ENCODE data around the gene LARGE1.
"Not testable (repeated sequence)": the region's sequence is repeated elsewhere in the genome, so short reads cannot be mapped to it uniquely, and the experiment has no call there.

Gene LARGE1

DNA sequence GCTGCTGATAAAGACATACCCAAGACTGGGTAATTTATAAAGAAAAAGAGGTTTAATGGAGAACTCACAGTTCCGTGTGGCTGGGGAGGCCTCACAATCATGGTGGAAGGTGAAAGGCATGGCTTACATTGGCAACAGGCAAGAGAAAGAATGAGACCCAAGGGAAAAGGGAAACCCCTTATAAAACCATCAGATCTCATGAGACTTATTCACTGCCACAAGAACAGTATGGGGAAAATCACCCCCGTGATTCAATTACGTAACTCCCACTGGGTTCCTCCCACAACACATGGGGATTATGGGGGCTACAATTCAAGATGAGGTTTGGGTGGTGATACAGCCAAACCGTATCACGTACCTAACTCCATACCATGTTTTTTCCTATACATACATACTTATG is 557.0 kb downstream of the LARGE1 start:
- DNase-seq (ENCODE audit: low read depth in 2 of 2): not testable (repeated sequence)

DNA sequence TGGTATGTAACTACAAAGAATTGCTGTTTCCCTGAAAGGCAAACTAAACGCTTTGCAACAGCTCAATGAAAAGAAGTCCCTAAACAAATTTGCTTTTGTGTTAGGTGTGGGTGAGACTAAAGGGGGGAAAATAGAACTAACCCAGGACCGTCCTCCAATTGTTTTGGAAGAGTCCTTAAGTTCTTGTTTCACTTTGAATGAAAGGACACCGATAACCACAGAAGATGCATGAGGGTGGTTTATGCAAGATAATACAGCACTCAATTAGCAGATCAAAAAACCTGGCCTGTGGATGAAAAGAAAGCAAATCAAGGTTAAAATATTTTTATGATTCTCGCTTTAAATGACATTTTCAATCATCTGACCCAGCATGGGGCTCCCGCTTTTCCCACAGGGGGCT is 557.6 kb downstream of the LARGE1 start:
- DNase-seq (ENCODE audit: low read depth in 2 of 2): no peak

DNA sequence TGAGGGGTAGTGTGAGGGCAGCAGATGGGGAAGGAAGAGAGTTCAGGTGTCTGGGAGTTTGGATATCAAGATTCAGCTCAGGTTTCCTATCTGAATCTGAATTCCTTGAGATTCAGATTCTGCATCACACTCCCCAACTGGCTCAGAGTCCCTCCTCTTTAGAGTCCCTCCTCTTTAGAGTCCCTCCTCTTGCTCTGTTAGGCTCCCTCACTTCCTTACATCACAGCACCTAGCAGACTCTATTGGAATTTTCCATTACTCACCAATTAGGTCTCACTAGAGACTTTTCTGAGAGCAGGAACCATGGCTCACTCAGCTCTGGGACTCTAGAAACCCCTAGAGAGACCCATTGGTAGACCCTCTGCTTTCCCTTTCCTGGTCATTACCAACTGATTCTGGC is 558.7 kb downstream of the LARGE1 start:
- no peak for DNase-seq (ENCODE audit: low read depth in 2 of 2)

DNA sequence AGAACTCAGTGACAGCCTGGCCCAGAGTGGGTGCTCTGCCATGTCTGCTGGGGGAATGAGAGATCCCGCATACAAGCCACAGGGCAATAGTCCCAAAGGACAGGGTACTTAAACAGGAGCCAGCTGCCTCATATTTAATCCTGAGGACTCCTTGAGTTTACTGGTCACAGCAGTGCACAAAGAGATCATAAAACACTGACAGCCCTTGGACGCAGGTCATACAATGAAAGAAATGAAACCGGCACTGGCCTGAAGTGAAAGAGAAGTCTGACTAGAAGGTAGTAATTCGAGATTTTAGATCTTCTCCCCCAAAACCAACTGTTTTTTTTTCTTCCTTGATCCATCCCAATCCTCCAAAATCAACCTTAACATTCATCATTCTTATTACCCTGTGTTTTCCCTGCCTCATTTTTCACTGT is 562.3 kb downstream of the LARGE1 start:
- DNase-seq (ENCODE audit: low read depth in 2 of 2): no peak

DNA sequence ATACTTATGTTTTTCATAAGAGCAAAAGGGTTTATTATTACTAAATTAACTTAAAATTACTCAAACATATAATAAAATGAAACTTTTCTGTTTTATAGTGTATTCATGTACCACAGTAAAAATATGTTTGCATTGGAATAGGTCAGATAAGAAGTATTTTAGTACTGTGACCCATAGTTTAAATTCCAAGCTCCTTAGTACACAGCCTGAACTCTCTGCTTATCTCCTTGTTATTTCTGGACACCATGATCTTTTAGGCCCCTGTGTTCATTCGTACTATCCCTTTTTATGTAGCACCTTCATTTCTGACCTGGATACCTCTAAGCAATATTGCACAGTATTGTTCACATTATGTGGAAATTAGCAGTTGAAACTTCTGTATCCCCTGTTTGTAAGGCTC is 565.3 kb downstream of the LARGE1 start:
- no peak for DNase-seq (ENCODE audit: low read depth in 2 of 2)

DNA sequence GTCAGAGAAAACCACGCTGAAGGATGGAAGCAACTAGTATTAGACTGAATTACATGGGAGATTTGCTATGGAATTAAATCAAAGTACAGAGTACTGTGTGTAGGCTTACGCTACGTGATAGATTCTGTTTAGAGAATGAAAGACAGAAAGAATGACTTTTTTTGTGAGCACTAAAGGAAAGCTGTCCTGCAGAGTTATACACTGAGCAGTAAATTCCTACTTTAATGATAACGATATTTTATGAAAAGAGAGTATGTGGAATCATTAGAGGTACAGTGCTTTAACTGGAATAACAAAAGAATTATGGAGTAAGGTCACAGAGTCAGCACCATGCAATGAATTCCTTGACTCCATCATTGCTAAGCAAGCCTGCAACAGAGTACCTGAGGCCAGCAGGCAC is 566.8 kb downstream of the LARGE1 start:
- DNase-seq (ENCODE audit: low read depth in 2 of 2): no peak

DNA sequence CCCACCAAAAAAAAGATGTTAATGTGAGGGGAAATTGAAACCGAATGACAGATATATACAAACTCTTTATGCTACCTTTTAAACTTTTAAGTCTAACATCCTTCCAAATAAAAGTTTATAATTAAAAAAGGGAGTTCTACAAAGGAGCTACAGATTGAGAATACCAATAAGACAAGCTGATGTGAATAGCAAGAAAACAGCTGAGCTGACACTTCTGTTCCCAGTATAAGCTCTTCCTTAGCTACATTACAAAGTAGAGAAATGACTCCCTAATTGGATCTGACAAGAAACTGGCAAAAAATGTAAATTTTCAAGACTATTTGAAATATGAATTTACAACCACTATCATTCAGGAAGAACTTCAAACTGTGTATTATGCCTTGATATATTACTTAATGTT is 567.5 kb downstream of the LARGE1 start:
- DNase-seq (ENCODE audit: low read depth in 2 of 2): no peak

DNA sequence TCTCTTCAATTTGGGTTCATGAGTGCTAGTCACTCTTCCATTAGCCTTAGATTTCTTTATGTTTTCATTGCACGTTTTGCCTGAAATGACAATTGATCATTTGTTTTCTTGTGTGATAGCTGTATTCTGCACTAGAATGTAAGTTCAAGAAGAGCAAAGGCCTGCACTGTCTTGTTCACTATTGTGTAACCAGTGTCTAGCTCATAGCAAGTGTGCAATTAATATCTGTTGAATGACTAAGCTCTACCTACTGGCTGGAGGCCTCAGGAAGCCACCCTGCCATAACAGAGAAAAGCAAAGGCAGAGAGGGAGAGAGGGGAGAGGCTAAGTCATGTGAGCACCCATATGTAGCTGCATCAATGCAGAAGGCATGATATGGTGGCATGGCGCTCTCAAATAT is 569.3 kb downstream of the LARGE1 start:
- DNase-seq (ENCODE audit: low read depth in 2 of 2): no peak

DNA sequence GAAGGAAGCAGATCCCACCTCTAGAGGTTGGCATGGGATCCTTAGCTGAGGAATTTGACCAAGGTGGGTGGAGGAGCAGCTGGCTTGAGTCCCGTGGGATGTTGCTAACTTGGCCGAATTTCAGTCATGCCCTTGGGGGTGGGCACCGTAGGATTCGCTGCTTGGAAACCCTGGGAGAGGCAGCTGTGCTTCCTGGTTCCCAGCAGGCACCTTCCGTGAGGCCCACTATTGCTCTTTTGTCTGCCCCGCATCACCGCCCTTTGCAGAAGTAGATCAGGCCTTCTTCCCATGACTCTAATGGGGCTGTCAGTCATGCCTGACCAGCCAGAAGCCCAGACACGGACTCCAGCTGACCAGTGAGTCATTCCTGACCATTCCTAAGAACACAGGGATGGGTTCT is 569.8 kb downstream of the LARGE1 start:
- DNase-seq (ENCODE audit: low read depth in 2 of 2): no peak

DNA sequence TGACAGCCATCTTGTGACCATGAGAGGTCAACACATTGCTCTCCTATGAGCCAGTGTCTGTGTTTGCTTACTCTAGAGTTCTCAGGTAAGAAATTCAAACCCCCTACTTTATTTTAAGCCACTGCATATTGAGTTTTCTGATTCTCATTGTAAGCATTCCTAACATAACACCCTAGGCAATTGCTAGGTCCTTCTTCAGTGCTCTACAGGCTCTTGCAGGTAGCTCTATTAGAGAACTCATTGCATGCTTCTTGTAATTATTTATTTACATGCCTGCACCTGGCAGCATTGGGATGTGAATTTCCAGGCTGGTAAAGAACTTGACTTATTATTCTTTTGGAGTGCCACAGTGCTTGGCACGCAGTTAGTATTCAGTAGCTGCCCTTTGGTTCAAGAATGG is 573.3 kb downstream of the LARGE1 start:
- no peak for DNase-seq (ENCODE audit: low read depth in 2 of 2)

DNA sequence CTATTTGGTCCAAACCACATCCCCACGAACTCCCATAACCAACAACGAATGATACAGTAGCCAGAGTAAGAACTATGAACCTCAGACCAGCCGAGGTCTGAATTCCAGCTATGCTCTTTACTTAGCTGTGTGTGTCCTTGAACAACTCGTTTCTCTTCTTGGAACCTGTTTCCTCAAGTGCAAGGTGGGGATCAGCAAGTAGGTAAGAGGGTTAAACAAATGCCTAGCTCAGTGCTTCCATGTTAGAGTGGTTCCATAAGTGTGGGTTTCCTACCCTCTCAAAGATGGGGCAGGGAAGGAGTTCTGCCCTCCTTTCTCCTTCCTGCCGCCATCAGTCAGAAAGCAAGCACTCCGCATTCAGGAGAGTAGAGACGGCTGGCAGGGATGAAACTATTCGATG is 578.7 kb downstream of the LARGE1 start:
- DNase-seq (ENCODE audit: low read depth in 2 of 2): no peak

DNA sequence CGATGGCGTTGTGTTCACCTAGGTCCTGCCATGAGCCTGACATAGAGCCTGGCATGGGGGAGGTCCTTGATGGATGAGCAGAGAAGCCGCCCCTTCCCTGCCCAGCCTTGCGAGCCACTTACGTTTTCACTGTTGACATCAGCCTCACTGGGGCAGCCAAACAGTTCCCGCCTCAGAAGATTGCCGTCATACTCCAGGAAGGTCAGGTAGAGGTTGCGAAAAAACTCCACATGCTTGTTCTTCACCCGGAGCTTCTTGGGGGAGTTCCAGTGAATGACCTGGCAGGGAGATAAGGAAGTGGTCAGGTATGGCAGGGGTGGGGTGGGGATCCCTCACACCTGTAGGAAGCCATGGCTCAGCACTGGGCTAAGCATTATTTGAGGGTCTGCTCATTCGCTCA is 582.8 kb downstream of the LARGE1 start:
- no peak for DNase-seq (ENCODE audit: low read depth in 2 of 2)

DNA sequence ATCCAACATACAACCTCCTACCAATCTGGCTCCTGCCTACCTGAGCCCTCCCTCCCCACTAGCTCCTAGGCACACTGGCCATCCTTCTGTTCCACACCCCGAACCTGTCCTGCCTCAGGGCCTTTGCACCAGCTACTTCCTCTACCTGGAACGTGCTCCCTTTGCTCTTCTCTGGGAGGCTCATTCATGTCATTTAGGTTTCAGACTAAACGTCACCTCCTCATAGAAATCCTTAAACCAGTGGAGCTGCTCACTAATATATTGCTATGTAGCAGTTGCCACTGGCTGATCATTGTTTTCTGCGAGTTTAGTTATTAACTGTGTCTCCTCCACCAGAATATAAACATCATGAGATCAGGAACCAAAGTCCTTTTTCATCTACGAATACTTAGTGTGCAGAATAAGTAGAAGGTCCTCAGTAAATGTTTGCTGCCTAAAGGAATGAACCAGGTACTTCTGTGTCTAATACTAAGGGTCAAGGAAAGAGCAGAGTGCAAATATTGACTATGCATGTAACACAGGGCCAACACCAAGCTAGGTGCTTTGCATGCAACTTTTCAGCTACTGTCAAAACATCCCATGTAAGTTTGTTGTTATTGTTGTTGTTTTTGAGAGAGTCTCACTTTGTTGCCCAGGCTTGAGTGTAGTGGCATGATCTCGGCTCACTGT is 584.5 kb downstream of the LARGE1 start:
- no peak for DNase-seq (ENCODE audit: low read depth in 2 of 2)

DNA sequence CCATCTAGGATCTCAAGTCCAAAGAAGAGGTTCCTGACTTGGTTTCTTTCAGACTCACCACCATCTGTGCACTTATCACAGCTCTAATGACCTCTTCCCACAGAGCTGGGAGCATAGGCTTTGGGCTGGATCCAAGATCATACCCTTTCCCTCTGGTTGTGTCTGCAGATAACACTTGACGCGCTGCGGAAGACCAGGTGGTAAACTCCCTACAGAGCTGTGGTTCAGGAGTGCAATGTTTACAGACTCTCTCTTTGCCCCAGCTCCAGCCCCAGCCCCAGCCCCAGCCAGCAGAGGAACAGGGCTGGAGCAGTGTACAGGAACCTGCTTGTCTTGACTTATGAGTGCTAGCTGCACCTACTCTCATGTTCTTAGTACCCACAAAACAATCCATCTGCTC is 587.7 kb downstream of the LARGE1 start:
- DNase-seq (ENCODE audit: low read depth in 2 of 2): no peak

DNA sequence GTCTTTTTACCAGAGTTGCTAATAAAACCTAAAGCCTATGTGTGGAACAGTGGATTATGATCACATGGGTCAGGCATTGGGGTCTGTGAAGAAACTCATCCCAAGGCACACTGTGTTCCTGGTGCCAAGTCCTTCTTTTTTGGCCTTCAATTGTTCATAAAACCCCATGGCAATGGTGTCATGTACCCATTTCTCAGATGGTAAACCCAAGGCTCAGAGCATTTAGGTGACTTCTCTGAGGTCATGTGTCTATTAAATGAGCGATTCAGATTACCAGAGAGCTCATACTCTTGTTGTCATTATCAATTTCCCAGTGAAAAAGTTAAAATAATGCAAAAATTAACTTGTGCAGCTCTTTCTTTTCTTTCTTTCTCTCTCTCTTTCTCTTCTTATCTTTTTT is 589.3 kb downstream of the LARGE1 start:
- no peak for DNase-seq (ENCODE audit: low read depth in 2 of 2)

DNA sequence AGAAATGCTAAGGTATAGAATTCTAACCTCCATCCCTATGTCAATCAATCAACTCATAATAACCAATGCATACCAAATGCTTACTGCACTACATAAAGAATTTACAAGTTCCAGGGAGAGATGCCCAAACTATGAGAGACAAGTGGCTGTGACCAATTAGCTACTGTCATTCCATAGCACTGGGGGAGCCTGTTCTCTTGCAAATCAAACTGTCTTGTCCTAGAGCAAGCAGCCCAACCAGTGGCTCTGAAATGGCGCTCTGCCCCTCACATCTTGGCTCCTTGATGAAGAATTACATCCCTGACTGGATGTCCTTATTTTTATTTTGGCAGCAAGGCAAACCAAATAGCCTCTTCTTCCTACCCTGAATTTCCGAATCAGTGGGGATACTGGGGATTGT is 589.7 kb downstream of the LARGE1 start:
- DNase-seq (ENCODE audit: low read depth in 2 of 2): no peak

DNA sequence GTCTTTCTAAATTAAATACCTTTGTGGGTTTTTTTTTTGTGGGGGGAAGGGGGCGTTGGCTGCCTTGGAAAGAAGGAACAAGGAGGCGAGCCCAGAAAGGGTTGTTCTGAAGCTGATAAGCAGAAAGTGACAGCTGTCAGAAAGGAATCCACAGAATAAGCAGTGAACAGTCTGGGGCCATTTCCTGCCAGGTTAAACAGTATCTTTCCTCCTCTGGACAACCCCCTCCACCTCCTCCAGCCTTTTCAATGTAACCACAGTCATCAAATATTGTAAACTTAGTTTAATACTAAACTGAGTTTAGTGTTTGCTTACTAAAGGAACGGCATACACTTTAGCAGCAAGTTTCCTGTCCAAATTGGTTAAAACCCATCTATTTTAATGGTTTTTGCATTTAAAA is 590.9 kb downstream of the LARGE1 start:
- DNase-seq (ENCODE audit: low read depth in 2 of 2): no peak

DNA sequence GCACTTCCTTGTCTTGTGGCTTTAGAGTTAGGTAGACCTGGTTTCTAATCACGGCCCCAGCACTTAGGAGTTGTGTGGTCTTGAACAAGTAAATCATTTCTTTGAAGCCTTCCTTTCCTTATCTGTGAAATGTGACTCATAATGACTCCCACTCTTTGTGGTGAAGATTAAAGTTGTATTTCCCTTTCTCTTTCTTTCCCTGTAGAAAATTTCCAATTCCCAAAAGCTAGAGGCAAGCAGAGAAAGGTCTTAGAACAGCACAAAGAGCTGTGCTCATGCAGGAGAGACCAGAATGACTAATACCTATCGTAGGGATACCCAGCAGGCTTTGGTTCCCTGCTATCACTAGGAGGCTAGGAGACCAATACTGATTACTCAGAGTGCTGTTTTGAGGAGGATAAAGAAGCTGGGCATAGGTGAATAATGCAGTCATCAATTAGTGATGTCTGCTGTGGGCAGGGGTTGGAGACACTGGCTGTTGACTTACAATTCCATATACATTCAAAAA is 591.4 kb downstream of the LARGE1 start:
- no peak for DNase-seq (ENCODE audit: low read depth in 2 of 2)

DNA sequence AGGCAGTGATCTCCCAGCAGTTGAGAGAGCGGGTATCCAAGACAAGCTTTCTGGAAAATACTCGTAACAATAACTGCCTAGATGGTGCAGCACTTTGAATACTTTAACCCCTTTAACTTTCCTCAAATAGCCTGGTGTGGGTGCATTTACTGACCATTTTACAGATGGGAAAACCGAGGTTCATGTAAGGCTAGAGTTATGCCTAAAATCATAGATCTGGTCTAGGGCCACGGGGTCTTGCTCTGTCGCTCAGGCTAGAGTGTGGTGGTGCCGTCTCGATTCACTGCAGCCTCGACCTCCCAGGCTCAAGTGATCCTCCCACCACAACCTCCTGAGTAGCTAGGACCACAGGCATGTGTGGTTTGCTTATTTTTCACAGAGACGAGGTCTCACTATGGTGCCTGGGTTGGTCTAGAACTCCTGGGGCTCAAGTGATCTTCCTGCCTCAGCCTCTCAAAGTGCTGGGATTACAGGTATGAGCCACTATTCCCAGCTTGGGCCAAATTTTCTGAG is 592.9 kb downstream of the LARGE1 start:
- no peak for DNase-seq (ENCODE audit: low read depth in 2 of 2)

DNA sequence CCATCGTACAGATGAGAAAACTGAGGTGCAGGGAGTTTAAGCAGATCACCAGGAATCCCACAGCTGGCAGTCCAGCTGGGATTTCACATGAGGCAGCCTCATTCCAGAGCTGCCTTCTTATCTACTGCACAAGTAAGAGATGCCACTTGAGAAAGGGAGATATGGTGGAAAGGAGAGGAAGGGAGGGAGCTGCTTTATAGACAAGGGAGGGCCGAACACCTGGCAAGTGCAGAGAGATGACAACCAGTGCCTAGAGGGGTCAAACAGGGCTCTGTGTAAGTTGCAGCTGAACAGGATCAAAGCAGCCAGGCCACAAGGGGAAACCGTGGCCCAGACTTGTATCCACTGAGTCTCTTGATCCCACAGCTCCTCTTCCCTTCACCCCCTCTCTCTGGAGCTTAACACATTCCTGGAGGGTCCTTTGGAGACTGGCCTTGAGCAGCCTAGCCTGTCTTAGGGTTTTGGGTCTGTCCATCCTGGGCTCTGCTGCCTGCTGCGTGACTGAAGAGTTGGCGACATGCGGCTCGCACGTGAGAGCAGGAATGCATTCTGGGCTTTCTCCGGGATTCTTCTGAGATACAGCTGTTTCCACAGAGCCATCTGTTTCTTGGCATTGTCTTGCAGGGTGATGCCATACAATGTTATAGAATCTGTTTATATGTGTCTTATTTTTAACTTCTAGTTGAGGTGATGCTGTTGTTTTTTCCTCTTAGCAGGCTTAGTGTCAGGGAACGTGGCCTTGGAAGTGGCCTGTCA is 593.6 kb downstream of the LARGE1 start:
- no peak for DNase-seq (ENCODE audit: low read depth in 2 of 2)

DNA sequence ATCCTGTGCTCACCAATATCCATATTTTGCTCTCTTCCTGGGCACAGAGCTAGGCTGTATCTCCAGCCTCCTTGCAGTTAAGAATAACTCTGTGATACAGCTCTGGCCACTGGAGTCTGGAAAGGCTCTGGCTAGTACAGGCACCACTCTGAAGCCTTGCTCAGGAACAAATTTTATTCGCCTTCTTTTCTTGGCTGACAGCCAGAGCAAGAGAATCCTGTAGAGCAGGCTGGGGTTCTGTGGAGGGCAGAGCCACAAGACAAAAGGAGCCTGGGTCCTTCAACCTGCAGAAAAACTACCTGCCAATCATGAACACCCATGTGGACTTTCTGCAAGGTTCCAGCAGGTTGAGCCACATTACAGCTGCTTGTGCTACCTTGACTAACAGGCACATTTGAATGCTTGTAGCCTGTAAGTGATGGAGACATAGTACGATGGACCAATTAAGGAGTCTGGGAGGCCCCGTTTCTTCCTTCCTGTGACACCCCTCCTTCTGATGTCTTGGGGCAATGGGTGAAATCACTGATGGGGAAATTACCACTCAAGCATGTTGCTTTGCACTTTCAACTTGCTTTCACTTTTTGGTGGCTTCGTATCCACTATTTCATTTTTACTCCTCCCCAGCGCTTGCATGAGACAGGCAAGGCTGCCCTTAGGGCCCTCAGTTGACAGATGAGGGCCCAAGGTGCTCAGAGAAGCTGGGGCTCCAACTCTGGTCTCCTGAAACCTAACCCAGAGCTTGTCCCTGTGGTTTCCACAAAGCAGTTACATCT is 594.9 kb downstream of the LARGE1 start:
- no peak for DNase-seq (ENCODE audit: low read depth in 2 of 2)

DNA sequence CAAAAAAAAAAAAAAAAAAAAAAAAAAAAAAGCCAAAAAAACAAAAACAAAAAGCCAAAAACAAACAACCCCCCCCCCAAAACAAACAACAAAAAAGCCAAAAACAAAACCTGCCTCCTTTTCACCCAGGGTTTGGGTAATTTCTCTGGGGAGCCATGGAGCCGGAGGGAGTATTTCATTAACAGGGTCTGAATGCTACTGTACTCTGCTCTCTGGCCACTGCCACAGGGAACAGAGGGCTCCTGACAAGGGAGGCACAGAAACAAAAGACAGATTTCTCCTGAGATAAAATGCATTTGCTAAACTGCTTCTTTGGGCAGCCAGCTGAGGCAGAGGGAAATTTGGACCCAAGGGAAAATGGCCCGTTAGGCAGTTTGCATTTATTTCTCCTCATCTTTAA is 596.0 kb downstream of the LARGE1 start:
- DNase-seq (ENCODE audit: low read depth in 2 of 2): no peak

DNA sequence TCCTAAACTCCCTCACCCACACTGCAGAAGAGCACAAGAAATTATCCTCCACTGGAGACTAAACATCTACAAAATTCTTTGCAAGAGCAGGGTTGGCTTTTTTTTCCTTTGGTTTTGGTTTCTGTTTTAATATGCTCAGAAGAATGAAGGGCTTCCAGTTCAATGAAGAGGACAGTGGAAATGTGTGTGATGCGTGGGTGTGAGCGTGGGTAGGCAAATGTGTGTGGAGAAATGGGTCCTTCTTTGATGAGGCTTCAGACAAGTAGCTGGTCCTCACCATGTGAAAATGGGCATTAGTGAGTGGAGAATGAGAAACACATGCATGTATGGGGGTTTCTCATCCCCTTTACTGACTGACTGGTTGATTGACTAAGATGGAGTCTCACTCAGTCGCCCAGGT is 598.8 kb downstream of the LARGE1 start:
- DNase-seq (ENCODE audit: low read depth in 2 of 2): no peak
